ENCODE data around the gene RNU6-7.

RNU6-7 gene

DNA sequence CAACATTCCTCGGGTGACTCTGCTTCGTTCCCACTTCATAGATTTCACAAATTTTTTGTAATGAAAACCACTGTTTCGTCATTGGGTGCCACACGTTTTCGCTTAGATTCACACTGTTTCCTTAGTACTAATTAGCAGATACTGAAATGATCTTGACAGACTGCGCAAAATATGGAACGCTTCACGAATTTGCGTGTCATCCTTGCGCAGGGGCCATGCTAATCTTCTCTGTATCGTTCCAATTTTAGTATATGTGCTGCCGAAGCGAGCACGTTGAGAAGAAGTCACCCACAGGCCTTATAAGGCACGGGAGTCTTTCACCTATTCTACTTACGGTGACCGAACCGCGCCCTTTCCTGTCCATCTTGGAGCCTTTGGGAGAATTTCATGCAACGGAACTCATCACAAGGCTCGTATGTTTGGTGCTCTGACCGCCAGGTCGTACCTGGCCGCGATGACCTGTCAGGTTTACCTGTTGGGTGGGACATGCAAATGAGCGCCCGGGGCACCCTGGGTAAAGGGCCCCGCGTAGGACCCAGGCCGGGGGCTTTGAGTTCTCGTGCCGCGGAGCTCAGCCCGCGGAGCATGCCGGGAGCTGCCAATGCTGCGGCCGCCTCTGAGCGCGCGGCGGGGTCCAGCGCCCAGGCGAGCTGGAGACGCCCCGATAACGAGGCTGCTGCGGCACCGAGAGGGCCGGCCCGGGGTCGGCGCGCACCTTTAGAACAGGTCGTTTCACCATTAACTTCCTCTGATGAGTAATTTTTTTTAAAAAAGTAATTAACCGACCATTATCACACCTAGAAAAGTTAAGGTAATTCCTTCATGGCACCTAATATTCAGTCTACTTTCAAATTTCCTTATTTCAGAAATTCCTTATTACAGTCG lies 1.4 kb downstream of the RNU6-7 start, which contains the start of gene RNU6-8:
RNU6-8 (minus strand) TSS at position 272 of the 885 bp plus-strand sequence.
- peak within 1 kb of the TSS; percentile 59 for H3K4me3 ChIP-seq (ENCODE audit: control insufficient read depth, low read depth, low read length)
- peak; percentile 24 for DNase-seq (ENCODE audit: low read depth)
- TF ChIP-seq, protein P1, sequence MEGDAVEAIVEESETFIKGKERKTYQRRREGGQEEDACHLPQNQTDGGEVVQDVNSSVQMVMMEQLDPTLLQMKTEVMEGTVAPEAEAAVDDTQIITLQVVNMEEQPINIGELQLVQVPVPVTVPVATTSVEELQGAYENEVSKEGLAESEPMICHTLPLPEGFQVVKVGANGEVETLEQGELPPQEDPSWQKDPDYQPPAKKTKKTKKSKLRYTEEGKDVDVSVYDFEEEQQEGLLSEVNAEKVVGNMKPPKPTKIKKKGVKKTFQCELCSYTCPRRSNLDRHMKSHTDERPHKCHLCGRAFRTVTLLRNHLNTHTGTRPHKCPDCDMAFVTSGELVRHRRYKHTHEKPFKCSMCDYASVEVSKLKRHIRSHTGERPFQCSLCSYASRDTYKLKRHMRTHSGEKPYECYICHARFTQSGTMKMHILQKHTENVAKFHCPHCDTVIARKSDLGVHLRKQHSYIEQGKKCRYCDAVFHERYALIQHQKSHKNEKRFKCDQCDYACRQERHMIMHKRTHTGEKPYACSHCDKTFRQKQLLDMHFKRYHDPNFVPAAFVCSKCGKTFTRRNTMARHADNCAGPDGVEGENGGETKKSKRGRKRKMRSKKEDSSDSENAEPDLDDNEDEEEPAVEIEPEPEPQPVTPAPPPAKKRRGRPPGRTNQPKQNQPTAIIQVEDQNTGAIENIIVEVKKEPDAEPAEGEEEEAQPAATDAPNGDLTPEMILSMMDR (IDR thresholded peaks at IDR 0.05; ENCODE audit: control insufficient read depth, insufficient read depth, low read depth, low read length, missing control alignments), result no peak

DNA sequence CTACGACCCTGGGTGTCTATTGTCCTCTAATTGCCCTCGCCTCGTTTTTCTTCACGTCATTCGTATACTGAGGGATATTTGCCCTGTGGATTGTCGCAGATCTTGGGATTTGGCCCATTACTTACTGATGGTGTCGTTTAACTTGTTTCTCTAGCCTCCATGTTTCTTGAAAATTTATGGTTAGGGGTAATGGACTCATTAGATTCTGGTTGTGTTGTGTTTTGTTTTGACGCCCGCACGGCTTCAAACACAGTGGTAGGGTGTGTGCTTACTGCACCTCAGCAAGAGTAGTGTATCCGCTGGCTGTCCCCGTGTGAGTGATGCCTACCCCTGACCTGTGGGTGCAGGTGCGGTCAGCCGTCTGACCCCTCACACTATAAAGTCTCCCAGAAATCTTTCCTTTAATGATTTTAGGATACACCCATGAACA lies 2.1 kb downstream of the RNU6-7 start:
- DNase-seq (ENCODE audit: low read depth), result no peak
- H3K4me3 ChIP-seq (ENCODE audit: control insufficient read depth, low read depth, low read length), result peak overlapping the region; percentile 59
- TF ChIP-seq, protein P1 (IDR thresholded peaks at IDR 0.05; ENCODE audit: control insufficient read depth, insufficient read depth, low read depth, low read length, missing control alignments), result no peak

DNA sequence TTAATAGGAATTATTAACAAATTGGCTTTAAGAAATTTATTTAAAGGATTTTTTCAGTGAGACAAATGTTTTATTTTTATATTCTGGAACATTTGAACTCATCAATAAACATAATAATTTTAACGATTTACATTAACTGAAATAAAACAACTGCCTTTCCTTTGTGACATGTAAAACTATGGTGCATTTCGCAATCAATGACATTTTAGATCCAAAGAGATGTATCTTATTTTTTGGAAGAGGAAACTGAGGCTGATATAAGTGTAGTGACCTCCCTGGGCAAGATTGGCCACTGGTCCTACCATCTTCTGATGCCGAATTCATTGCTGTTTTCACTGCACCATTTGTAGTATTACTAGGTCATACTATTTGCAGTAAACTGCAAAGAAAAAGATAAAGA lies 3.7 kb downstream of the RNU6-7 start:
- TF ChIP-seq, protein P1 (IDR thresholded peaks at IDR 0.05; ENCODE audit: control insufficient read depth, insufficient read depth, low read depth, low read length, missing control alignments), result no peak
- no peak overlapping the region for H3K4me3 ChIP-seq (ENCODE audit: control insufficient read depth, low read depth, low read length)
- no peak for DNase-seq (ENCODE audit: low read depth)

DNA sequence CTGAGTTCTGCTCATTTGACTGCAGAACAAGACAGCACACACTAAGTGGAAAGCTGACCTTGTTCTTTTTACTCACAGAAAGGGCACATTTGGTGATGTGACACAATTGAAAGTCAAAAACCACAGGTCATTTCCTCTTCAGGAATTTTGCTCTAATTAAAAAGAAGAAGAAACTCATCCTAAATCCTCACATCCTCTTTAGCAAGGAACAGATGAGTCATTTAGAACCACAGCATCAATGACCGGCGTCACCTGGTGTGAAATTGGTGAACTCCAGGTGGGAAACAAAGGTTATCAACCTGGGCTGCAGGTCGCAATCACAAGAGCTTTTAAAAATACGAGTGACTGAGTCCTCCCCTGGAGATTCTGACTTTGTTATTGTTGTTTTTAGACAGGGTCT lies 4.1 kb downstream of the RNU6-7 start:
- DNase-seq (ENCODE audit: low read depth), result no peak
- TF ChIP-seq, protein P1 (IDR thresholded peaks at IDR 0.05; ENCODE audit: control insufficient read depth, insufficient read depth, low read depth, low read length, missing control alignments), result no peak
- H3K4me3 ChIP-seq (ENCODE audit: control insufficient read depth, low read depth, low read length), result no peak overlapping the region

DNA sequence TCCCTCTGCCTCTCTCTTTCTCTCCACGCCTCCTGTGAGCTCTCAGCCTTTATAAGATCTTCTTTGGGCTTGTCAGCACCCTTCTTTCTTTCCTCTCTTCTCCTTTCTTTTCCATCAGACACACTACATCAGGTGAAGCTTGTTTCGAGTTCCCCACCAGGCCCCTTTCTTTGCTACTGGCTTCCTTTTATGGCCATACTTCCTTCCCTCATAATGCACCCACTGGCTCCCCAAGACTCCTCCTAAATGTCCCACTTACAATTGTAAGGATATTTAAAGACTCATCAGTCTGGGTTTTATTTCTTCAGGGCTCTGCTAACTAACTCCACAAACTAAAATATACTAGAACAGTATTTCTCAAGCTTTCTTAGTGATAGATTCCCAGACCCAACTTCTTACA lies 4.7 kb downstream of the RNU6-7 start:
- TF ChIP-seq, protein P1 (IDR thresholded peaks at IDR 0.05; ENCODE audit: control insufficient read depth, insufficient read depth, low read depth, low read length, missing control alignments), result no peak
- H3K4me3 ChIP-seq (ENCODE audit: control insufficient read depth, low read depth, low read length), result no peak overlapping the region
- no peak for DNase-seq (ENCODE audit: low read depth)

DNA sequence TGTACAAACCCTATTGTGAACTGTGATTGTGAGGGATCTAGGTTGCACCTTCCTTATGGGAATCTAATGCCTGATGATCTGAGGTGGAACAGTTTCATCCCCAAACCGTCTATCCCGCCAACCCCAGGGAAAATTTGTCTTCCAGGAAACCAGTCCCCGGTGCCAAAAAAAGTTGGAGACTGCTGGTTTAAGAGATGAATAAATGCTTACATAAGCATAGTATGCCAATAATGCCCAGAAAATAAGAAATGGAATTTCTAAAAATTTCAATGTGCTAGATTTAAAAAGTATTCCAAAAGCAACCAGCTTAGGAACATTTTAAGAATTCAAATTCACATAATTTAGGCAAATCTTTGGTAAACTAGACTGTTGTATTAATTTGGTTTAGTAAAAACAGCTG lies 6.6 kb downstream of the RNU6-7 start:
- TF ChIP-seq, protein P1 (IDR thresholded peaks at IDR 0.05; ENCODE audit: control insufficient read depth, insufficient read depth, low read depth, low read length, missing control alignments), result no peak
- no peak overlapping the region for H3K4me3 ChIP-seq (ENCODE audit: control insufficient read depth, low read depth, low read length)
- DNase-seq (ENCODE audit: low read depth), result no peak

All from AG09309 (cell line).